ENCODE measurements around the gene CNIH2. TPM values are rescaled to one million over a fixed set of nuclear protein-coding genes. Genes with fewer than 3 reads are reported as not detected.

CNIH2 gene
- total RNA-seq, 3 donors from 2014 or later (not counting 1 experiment from before 2014, with no cell fraction given), result 6.3 to 8.8 (median 7.1) TPM

- H3K36me3 ChIP-seq (ENCODE audit: control insufficient read depth, insufficient read depth, low read length), result no peaks in the 10 kb centered on the region
- Mint-ChIP-seq H3K4me1 (peaks cover 20 to 29% of the 10 kb centered on the region in 2 donors), H3K27me3 (ENCODE audit: low read depth in 2 of 2) (peaks cover 28 to 32% of the 10 kb centered on the region in 2 donors), H3K4me3 (peak overlapping the region; percentile 21), H3K27ac (no peak overlapping the region), H3K36me3 (no peaks in the 10 kb centered on the region), H3K9me3 (no peaks in the 10 kb centered on the region)
- DNase-seq (no peak), ATAC-seq (no peak)
- peaks cover 11% of the 10 kb centered on the region for H3K27me3 ChIP-seq (ENCODE audit: control insufficient read depth, insufficient read depth, low read length)
- no peak overlapping the region for H3K27ac ChIP-seq (ENCODE audit: low read length)
- H3K4me1 ChIP-seq (ENCODE audit: control insufficient read depth, insufficient read depth, low read length), result peaks cover 25% of the 10 kb centered on the region
- no peak for TF ChIP-seq CTCF (IDR thresholded peaks at IDR 0.05)
- no peak overlapping the region for H3K4me3 ChIP-seq (ENCODE audit: low read length)
- intact Hi-C loops (cut with micrococcal nuclease), result no loop called here
- WGBS (ENCODE audit: insufficient coverage), result 89% methylated on average over 3 of the region's 4 CpGs
- no peaks in the 10 kb centered on the region for H3K9me3 ChIP-seq (ENCODE audit: control insufficient read depth, insufficient read depth, low read length)
These were observed 15.4 kb downstream of the CNIH2 start for GRCh38 chr11:66293352-66293751.

GRCh38 chr11:66293777-66294625, 16.0 kb downstream of the CNIH2 start:
- no peak for TF ChIP-seq CTCF (IDR thresholded peaks at IDR 0.05)
- H3K9me3 ChIP-seq (ENCODE audit: control insufficient read depth, insufficient read depth, low read length), result no peaks in the 10 kb centered on the region
- H3K27ac Mint-ChIP-seq, result no peak overlapping the region
- H3K27ac ChIP-seq (ENCODE audit: low read length), result no peak overlapping the region
- peaks cover 11% of the 10 kb centered on the region for H3K27me3 ChIP-seq (ENCODE audit: control insufficient read depth, insufficient read depth, low read length)
- peaks cover 28 to 32% of the 10 kb centered on the region in 2 donors for H3K27me3 Mint-ChIP-seq (ENCODE audit: low read depth in 2 of 2)
- H3K36me3 Mint-ChIP-seq, result no peaks in the 10 kb centered on the region
- intact Hi-C loops (cut with micrococcal nuclease), result no loop called here
- no peaks in the 10 kb centered on the region for H3K36me3 ChIP-seq (ENCODE audit: control insufficient read depth, insufficient read depth, low read length)
- H3K4me1 ChIP-seq (ENCODE audit: control insufficient read depth, insufficient read depth, low read length), result peaks cover 22% of the 10 kb centered on the region
- H3K9me3 Mint-ChIP-seq, result no peaks in the 10 kb centered on the region
- DNase-seq, result no peak
- H3K4me1 Mint-ChIP-seq, result peaks cover 17 to 24% of the 10 kb centered on the region in 2 donors
- peak overlapping the region; percentile 21 for H3K4me3 Mint-ChIP-seq
- H3K4me3 ChIP-seq (ENCODE audit: low read length), result no peak overlapping the region
- ATAC-seq, result no peak
- 81% methylated on average over 30 of the region's 30 CpGs for WGBS (ENCODE audit: insufficient coverage)

DNA sequence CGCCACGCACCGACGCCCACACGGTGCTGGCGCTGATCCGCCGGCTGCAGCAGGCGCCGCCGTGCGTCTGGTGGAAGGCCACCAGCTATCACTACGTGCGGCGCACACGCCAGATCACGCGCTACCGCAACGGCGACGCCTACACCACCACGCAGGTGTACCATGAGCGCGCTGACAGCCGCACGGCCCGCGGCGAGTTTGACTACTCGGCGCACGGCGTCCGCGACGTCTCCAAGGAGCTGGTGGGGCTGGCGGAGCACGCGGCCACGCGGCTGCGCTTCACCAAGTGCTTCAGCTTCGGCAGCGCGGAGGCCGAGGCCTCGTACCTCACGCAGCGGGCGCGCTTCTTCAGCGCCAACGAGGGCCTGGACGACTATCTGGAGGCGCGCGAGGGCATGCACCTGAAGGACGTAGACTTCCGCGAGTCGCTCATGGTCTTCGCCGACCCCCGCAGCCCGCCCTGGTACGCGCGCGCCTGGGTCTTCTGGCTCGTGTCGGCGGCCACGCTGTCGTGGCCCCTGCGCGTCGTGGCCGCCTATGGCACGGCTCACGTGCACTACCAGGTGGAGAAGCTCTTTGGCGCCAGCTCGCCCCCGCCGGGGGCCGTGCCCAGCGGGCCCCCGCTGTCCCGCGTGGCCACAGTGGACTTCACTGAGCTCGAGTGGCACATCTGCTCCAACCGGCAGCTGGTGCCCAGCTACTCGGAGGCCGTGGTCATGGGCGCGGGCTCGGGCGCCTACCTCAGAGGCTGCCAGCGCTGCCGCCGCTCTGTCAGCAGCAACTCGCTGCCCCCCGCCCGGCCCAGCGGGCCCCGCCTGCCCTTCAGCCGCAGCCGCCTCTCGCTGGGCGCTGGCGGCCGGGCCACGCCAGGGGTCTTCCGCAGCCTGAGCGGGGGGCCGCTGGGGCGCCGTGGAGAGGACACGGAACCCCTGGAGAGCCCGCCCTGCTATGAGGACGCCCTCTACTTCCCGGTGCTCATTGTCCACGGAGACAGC, 16.9 kb downstream of the CNIH2 start:
- Mint-ChIP-seq H3K4me3 (no peak overlapping the region), H3K27ac (no peak overlapping the region), H3K27me3 (ENCODE audit: low read depth in 2 of 2) (peaks cover 28 to 29% of the 10 kb centered on the region in 2 donors), H3K36me3 (no peaks in the 10 kb centered on the region), H3K4me1 (peaks cover 7 to 15% of the 10 kb centered on the region in 2 donors), H3K9me3 (no peaks in the 10 kb centered on the region)
- Histone ChIP-seq H3K4me3 (ENCODE audit: low read length) (no peak overlapping the region), H3K4me1 (ENCODE audit: control insufficient read depth, insufficient read depth, low read length) (peaks cover 14% of the 10 kb centered on the region), H3K27ac (ENCODE audit: low read length) (no peak overlapping the region), H3K36me3 (ENCODE audit: control insufficient read depth, insufficient read depth, low read length) (no peaks in the 10 kb centered on the region), H3K9me3 (ENCODE audit: control insufficient read depth, insufficient read depth, low read length) (no peaks in the 10 kb centered on the region), H3K27me3 (ENCODE audit: control insufficient read depth, insufficient read depth, low read length) (peaks cover 11% of the 10 kb centered on the region)
- WGBS (ENCODE audit: insufficient coverage), result 83% methylated on average over 123 of the region's 123 CpGs
- intact Hi-C loops (cut with micrococcal nuclease), result no loop called here
- no peak for TF ChIP-seq CTCF (IDR thresholded peaks at IDR 0.05)
- ATAC-seq, result no peak
- no peak for DNase-seq

Measured in natural killer cell (primary cell).